GM19328 (cell line): ENCODE results near the gene PNO1.
A peak's percentile ranks its signal among the peaks of the same experiment; 100 is the strongest.

ENCODE experiments used
- ATAC-seq: cut with Tn5 transposase; IDR thresholded peaks from one replicate; pipeline ENCODE4 v1.9.1; 2021; ENCODE audit warnings: mild to moderate bottlenecking, moderate library complexity; ENCODE audit not compliant: unreplicated experiment

Gene PNO1

DNA sequence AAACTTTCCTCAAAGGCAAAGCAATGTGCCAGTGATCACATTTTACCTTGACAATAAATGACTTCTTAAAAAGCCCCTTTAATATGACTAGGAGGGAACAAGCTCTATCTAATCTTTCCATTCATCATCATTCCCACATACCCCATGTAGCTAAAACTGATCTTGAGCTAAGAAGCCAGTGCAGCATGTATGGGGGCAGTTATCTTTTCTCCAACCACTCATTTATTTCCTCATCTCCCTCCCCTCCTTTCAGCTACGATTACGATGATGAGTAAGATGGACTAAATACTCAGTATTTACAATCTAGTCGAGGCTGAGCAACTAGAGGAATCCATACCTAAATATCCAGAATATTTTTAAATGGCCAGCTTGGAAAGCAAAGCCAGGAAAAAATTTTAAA lies 35.5 kb downstream of the PNO1 start:
- ATAC-seq: no peak

DNA sequence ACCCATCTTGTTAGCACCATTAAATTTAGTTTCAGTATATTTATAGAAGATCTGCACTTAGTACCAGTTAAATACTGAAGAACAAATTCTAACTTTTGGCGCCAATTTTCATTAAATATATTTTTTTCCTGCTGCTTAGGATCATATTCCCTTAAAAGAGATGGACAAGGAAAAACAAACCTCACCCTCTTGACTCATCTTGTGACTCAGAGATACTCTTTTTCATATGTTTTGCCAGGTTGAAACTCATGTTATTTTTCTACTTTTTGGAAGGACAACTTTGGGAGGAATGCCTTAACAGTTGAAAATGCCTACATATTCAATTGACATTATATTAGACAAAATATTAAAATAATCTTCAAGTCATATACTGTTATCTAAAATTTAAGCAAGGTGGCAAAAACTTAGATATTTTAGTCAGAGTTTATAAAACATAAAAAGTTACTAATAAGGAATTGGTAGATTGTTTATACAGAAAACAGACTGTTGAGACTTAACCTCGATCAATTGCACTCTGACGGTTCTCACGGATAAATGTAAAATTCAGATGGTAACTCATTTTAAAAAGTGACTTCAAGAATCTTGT lies 36.2 kb downstream of the PNO1 start:
- no peak for ATAC-seq

DNA sequence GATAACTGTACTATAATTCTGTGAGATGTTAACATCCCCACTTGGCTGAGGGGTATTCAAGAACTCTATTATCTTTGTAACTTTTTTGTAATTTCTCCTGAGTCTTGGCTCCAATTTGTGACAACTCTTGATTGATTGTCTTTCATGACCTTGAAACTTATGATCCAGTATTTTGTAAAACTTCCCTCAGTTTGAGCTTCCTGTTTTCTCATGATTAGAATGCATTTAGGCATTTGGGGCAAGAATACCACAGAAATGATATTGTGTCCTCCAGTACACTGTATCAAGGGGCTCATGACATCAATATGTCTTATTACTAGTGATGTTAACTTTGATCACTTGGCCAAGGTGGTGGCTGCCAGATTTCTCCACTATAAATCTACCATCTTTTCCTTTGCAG lies 37.4 kb downstream of the PNO1 start:
- no peak for ATAC-seq

DNA sequence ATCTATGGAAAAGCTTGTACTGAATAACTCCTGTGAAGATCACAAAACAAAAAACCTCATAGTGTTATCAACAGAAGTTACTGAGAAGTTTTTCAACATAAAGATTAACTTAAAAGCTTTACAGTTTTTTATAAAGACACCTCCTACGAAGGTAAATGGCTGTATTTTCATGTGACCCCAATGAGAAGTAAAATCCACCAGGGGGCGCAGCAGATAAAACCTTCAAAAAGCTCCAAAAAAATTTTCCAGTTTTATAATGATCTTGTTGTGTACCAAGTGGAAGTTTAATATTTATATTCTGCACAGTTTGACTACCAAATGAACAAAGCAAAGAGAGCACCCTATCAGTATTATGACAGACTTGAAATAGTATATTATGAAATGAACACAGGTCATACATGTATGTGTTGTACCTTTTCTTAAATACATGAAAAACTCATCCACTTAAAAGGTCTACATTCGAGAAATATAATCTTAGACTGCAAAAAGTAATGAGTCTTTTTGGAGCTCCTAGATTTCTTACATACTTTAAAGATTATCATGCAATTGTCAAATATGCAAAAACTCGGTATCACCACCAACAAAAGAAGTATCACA lies 38.5 kb downstream of the PNO1 start:
- no peak for ATAC-seq

DNA sequence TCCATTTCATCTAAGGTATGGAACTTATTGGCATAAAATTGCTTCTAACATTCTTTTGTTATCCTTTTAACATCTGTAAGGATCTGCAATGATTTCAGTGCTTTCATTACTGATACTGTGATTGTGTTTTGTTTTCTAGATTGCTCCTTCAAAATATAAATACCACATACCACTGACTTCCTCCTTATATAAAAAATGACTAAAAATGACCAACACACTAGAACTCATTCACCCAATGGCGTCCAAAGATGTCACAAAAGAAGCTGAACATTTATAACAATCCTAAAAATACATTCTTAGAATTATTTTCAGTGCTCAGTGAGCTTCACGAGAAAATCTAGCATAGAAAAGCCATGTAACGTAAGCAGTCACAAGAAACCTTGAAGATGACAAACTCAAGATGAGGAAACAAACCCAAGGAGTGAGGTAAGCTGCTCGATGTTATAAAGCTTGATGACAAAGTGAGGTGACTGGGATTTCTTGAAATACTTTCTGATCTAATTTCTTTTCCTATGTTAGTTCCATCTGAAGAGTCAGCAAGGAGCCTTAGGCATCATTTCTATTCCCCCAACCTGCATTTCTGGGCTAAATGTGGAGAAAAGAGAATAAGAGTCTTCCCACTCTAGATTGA lies 42.6 kb downstream of the PNO1 start:
- ATAC-seq: no peak

DNA sequence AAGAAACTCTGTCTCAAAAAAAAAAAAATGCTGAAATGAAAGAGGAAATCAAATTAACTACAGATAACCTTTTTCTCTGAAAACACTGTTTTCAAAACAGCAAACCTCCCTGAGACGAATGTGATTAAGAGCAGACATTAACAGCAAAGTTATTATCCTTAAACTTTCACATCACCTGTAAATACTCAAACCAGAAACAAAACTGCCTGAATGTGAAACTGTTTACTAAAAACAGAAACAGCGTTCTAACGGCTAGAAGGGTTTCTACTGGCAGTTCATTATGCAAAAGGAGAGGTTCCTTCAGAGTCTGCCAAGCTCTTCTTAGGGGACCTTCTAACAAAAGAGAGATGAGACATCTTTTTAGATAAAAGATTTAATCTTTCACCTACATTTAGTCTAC lies 45.9 kb downstream of the PNO1 start:
- peak; percentile 93 for ATAC-seq

DNA sequence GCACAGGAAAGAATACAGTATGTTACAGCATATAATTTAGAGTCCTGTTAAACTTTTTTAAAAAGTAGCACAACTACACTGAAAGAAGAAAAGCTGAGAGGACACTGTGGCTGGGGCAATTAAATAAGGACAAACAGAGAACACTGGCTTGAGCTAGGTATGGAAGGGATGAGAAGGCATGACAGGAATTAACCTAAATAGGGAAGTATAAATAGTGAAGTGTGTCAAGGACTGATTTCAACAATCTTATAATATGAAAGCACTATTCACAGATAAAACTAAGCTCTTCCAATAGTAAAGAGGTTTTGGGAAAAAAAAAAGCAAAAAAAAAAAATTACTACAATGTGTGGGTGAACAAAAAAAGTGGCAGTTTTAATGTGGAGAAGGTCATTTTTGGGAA lies 49.1 kb downstream of the PNO1 start:
- no peak for ATAC-seq

DNA sequence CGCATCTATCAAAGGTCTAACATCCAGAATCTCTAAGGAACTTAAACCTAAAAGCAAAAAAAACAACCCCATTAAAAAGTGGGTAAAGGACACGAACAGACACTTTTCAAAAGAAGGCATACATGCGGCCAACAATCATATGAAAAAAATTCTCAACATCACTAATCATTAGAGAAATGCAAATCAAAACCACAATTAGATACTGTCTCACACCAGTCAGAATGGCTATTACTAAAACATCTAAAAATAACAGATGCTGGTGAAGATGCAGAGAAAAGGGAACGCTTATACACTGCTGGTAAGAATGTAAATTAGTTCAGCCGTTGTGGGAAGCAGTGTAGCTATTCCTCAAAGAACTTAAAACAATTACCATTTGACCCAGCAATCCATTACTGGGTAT lies 56.7 kb downstream of the PNO1 start:
- peak; percentile 71 for ATAC-seq

DNA sequence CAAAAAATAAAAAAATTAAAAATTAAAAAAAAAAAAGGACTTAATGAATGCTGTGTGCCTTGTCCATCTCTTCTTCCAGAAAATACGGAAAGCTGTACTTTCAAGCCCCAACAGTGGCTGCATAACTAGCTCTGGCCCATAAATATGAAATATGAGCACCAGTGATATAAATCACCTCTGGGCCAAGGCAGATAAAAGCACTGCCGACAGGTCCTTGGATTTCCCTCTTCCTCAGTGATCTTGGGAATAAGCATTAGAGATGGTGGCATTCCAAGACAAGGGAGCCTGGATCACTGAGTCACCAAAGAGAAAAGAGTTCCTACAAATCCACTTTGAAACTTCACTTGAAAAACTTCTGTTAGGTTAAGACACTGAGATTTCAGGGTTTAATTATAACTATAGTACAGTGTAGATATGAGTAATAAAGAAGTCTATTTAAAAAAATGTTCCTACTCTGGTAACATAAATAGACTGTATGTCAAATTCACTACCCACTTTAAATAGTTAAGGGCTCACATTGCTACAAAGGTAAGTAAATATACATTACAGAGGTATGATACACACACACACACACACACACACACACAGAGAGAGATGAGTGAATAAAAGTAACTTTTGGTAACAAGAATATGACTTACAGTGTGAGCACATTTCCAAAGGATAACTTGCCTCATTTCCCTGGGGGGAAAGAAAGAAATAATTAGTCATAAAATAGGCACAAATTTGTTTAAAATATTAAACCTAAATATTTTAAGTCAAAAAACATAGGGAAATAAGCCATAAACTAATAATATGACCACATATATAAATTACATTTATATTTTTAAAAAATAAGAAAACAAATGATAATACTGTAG lies 59.0 kb downstream of the PNO1 start:
- ATAC-seq: no peak

DNA sequence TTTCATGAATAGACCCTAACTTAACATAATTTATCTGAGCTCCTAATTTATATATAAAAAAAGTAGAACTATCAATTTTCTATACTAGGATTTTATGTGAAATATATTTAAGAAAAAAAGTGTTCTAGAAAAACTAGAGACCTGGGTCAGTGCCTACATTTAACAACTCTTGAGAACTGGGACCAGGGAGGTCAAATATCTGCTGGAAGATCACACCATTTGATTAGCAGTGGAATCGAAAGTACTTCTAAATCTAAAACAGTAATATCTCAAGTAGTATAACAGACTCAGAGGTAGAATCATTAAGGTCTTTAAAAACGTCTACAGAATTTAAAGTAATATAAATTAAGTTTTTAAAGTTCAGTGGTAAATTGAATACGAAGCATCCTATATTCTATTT lies 60.0 kb downstream of the PNO1 start:
- no peak for ATAC-seq

DNA sequence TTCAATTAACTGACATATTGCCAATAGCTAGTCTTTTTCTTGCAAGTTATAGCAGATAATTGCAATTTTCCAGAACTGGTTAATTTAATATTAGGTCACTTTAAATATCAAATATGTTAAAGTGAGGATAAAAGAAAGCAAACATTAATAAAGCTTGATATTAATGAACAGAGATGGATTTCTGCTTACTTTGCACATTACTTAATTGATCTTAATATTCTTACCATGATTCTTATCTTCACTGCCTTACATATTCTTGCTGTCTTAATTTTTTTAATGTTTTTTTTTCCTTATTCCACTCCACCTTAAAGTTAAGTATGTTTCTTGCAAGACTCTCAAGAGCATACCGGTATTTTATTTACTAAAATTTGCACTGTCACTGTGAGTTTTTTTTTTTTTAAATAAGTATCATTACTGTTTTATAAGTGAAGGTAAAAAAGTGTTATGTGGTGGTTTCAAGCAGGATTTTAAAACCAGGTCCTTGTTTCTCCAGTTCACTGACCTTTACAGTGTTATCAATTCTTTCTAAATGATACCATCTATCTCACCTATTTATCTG lies 60.7 kb downstream of the PNO1 start:
- no peak for ATAC-seq

DNA sequence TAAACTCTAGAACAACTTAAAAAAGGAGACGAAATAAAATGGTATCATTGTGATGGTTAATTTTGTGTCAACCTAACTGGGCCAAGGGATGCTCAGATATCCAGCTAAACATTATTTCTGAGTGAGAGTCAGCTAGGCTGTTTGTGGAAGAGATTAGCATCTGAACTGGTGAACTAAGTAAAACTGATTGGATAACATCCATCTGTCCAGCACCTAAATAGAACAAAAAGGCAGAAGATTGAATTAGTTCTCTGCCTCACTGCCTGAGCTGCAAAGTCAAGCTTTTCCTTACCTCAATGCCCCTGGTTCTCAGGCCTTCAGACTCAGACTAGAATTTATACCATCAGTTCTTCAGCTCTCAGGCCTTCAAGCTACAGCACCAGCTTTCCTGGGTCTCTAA lies 64.6 kb downstream of the PNO1 start:
- ATAC-seq: no peak

DNA sequence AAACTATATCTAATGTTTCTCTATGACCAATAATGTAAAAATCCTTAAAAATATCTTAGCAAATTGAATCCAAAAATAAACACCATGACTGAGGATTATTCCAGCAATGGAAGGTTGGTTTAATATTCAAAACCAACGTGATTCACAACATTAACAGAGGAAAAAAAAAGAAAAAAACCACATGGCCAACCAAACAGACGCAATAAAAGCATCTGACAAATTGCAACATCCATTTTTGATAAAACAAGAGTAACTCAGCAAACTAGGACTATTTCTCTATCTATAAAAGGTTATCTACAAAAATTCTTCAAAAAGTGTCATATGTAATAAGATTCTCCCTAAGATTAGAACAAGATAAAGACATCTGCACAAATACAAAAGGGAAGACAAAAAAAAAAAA lies 65.7 kb downstream of the PNO1 start:
- ATAC-seq: no peak

DNA sequence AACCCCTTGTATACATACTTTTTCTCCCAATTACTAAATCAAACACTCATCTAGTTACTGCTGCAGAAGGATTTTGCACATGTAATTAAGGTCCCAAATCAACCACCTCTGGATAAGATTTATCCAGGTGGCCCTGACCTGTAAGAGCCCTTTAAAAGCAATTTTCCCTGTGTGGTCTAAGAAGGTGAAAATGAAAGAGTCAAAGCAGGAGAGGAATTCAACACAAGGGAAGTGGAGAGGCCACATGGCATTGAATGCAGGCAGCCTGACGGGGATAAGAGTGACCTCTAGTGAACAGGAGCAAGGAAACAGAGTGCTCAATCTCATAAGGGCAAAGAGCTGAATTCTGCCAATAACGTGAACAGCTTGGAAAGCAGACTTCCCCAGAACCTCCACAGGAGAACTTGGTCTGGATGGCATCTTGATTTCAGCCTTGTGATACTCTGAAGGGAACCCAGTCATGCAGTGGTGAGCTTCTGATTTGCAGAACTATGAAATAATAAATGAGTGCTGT lies 67.5 kb downstream of the PNO1 start:
- ATAC-seq: peak; percentile 67
